ENCODE results near the gene EFHC1.

GRCh38 chr6:52536424-52536916 is 116.3 kb downstream of the EFHC1 start:
- TF ChIP-seq CTCF (IDR thresholded peaks at IDR 0.05) (no peak), POLR2A (IDR thresholded peaks at IDR 0.05) (no peak)
